GM13976 (cell line): Measurements from ENCODE around the gene LDLR.

ENCODE experiments used
- DNase-seq: peaks from one replicate; pipeline ENCODE4 v3.0.0; 2012; ENCODE audit warnings: low spot score
- in situ Hi-C: fragments of 300-500 bp; cut with MboI; formaldehyde crosslinking; loops from one replicate; pipeline ENCODE4 v1.12.0; 2022; ENCODE audit warnings: low sequenced_read_pairs, mixed read lengths, inconsistent platforms; ENCODE audit not compliant: unreplicated experiment
- TF ChIP-seq, protein P1 (sequence below): IDR thresholded peaks from 2 replicates; pipeline ENCODE4 v1.5.1; 2012; ENCODE audit warnings: borderline replicate concordance, mild to moderate bottlenecking; ENCODE audit not compliant: insufficient read depth; ENCODE audit errors: extremely low read depth, missing control alignments, control extremely low read depth

Gene LDLR

GRCh38 chr19:11059511-11060358, 29.5 kb upstream of the LDLR start:
- in situ Hi-C loops, result no loop called here
- TF ChIP-seq, protein P1, sequence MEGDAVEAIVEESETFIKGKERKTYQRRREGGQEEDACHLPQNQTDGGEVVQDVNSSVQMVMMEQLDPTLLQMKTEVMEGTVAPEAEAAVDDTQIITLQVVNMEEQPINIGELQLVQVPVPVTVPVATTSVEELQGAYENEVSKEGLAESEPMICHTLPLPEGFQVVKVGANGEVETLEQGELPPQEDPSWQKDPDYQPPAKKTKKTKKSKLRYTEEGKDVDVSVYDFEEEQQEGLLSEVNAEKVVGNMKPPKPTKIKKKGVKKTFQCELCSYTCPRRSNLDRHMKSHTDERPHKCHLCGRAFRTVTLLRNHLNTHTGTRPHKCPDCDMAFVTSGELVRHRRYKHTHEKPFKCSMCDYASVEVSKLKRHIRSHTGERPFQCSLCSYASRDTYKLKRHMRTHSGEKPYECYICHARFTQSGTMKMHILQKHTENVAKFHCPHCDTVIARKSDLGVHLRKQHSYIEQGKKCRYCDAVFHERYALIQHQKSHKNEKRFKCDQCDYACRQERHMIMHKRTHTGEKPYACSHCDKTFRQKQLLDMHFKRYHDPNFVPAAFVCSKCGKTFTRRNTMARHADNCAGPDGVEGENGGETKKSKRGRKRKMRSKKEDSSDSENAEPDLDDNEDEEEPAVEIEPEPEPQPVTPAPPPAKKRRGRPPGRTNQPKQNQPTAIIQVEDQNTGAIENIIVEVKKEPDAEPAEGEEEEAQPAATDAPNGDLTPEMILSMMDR, result no peak
- DNase-seq, result no peak

DNA sequence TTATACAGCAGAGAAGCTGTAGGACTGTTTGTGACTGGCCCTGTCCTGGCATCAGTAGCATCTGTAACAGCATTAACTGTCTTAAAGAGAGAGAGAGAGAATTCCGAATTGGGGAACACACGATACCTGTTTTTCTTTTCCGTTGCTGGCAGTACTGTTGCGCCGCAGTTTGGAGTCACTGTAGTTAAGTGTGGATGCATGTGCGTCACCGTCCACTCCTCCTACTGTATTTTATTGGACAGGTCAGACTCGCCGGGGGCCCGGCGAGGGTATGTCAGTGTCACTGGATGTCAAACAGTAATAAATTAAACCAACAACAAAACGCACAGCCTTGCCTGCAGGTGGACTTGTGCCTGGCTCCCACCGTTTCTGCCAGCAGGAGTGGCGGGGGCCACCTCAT, 27.3 kb upstream of the LDLR start:
- in situ Hi-C loops, result no loop called here
- TF ChIP-seq, protein P1, result no peak
- DNase-seq, result no peak

DNA sequence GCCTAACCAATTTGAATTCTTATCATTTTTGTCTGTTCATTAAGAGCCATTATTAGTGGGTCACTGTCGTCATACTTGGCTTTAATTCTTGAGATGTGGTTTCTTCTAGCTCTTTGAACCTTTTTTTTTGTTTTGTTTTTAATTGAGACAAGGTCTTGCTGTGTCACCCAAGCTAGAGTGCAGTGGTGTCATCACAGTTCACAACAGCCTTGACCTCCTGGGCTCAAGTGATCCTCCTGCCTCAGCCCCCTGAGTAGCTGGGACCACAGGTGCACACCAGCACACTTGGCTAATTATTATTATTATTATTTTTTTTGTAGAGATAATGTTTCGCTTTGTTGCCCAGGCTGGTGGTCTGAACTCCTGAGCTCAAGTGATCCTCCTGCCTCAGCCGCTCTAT, 25.8 kb upstream of the LDLR start:
- TF ChIP-seq, protein P1, result no peak
- no peak for DNase-seq
- in situ Hi-C loops, result no loop called here

DNA sequence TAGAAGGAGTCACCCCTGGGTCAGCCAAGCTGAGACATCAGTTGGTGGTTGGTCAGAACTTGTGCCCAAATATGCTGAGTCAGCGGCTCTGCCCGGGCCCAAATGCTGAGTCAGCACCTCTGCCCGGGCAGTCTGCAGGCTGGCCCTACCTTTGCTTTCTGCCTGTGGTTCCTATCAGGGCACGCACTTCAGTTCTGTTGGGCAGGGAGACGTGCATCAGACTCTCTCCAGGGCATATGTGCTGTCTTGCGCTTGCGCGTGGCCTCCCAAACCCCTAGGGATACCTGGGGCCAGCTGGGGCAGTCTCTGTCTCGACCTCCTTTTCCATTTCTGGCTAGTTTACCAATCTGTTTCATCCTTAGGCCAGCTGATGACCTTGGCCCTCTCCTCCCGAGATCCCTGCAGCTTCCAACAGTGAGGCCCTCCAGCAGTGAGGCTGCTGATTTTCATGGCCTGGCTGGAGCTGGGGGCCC, 24.4 kb upstream of the LDLR start:
- in situ Hi-C loops, result no loop called here
- no peak for DNase-seq
- TF ChIP-seq, protein P1, result no peak

GRCh38 chr19:11066326-11066725, 22.9 kb upstream of the LDLR start:
- DNase-seq, result no peak
- in situ Hi-C loops, result no loop called here
- TF ChIP-seq, protein P1, result no peak

DNA sequence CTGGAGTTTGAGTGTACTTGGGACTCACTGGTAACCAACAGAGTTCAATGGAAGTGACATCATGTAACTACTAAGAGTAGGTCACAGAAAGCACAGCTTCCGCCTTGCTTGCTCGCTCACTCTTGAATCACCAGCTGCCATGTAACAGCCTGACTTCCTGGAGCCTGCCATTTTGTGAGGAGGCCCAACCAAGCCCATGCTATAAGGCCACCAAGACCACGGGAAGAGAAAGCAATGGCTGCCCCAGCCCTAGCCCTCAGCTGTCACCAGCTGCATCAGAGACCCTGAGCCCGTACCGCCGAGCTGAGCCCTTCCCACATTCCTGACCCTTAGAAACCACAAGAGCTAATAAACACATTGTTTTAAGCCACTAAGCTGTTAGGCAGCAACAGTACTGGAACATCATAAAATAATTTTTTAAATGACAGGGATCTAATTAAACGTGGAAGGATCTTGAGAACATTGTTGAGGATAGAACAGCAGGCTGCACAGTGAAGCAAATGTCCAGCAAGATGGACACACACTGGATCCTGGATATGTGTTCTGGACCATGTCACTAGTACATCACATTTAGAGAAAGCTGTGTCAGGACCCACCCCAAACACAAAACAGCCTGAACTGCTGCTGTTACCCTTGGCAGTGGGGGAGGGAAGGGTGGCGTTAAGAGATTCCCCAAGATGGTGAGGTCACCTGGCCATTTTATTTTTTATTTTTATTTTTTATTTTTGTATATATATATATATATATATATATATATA, 21.7 kb upstream of the LDLR start:
- TF ChIP-seq, protein P1, result no peak
- DNase-seq, result no peak
- in situ Hi-C loops, result no loop called here
